T-helper 1 cell treated with Interleukin-12 subunit alpha and Interleukin-12 subunit beta and Interleukin-4 antibody, amounts not matched to agents 30 ng/mL and 1 ng/mL, for 36 hours (primary cell): ENCODE results near the gene TRAK1. TPM values are rescaled to one million over a fixed set of nuclear protein-coding genes. Genes with fewer than 3 reads are reported as not detected.

Experiments used
- intact Hi-C: fragments of 100-400 bp; cut with micrococcal nuclease; formaldehyde crosslinking; loops from one replicate; pipeline ENCODE4 v1.15.1; 2024
- total RNA-seq: library from RNA; stranded (reverse); gene quantifications from 2 replicates; pipeline ENCODE4 v1.2.3, GENCODE V29; 2022

The TRAK1 gene
- total RNA-seq, 1 donor from 2014 or later, result 22.2 TPM

DNA sequence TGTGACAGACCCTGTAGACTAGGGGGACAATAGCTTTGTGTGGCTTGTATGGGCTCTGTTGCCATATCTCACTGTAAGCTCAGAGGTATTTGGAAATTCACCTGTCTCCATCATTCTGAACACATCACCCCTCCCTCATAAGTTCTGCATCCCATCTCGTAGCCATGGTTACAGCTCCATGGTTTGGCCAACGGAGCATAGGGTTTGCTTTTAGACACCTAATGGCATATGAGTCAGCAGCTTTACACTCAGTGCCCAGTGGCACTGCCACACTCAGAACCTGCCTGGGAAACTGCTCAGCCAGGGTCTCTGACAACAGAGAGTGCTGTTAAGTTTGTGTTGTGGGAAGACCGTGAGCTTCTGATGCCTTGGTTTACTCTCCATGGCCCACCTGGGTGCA lies 107.6 kb downstream of the TRAK1 start:
- intact Hi-C loops, result loop anchor here (10.0 kb wide), 1 partner anchor 1004 kb away; the partner anchor contains the start of gene CTNNB1

DNA sequence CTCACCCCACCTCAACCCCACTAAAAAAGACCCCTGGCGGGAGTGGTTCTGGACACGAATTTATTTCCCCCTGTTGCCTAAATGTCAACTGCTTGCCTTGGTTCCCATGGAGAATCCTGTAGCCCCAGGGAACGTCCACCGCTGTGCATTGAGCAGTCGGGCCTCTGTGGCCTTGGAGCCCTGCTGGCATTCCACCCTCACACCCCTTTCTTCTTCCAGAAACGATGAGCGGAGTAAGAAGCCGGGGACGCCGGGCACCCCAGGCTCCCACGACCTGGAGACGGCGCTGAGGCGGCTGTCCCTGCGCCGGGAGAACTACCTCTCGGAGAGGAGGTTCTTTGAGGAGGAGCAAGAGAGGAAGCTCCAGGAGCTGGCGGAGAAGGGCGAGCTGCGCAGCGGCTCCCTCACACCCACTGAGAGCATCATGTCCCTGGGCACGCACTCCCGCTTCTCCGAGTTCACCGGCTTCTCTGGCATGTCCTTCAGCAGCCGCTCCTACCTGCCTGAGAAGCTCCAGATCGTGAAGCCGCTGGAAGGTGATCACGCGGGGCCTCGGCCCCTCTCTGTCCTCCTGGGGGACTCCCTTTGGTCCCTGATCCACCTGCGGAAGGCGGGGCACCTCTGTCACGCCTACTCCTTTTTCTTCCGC lies 111.2 kb downstream of the TRAK1 start:
- intact Hi-C loops, result no loop called here

DNA sequence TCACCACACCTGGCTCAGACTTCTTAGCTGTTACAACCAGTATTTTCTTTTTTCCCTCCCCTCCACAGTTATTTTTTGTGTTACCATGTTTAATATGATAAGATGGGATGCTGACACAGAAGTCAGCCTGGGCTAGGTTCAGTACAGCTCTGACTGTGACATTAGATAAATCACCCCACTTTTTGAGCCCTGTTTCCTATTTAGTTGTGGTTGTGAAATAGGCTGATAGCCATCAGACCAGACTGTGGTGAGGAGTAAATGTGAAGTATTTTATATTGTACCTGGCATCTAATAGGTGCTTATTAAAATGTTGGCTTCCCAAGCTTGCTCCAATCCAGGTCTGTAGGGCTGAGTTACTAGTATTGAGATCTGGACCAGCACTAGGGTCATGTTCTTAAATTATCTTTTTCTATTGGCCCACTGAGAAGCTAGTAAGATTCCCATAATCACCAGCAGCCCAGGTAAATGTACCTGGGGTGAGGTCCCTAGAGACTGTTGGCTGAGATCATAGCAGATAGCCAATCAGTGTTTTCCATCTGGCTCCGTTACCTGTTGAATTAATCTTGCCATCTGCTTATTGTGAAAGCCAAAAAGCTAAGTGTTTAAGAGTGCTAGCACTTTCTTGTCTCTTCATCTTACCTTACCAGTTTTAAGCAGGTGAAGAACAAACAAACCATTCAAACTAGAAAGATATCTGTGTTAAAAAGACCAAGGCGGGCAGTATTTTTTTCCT lies 113.9 kb downstream of the TRAK1 start:
- intact Hi-C loops, result no loop called here

DNA sequence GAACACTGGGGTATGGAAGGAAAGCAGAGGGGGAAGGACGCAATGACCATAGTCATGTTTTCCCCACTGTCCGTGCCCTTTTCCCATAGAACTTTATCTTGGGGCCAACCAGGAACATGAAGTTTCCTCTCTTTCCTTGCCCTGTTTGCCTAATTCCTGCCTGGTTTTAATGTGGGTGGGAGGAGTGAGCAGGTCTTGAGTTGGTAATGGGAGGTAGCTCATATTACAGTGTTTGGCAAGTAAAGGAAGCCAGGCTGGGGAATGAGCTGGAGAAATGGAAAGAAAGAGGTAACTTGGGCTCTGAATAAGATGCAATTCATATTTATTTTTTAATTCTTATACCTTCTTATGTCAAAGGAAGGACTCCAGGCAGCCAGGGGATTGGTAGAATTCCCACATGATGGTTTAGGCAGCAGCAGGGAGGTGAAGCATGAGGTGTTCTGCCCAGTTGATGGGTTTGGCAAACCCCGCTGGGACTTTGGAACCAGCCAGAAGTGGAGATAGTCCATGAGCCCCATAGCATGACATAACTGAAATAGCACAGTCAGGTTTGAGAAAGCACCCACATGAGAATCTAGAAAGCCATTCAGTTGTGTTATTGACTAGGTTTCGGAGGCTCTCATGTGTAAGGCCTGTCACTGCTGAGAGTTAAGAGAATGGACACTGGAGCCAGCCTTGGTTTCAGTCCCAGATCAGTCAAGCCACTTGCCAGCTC lies 114.8 kb downstream of the TRAK1 start:
- intact Hi-C loops, result no loop called here

DNA sequence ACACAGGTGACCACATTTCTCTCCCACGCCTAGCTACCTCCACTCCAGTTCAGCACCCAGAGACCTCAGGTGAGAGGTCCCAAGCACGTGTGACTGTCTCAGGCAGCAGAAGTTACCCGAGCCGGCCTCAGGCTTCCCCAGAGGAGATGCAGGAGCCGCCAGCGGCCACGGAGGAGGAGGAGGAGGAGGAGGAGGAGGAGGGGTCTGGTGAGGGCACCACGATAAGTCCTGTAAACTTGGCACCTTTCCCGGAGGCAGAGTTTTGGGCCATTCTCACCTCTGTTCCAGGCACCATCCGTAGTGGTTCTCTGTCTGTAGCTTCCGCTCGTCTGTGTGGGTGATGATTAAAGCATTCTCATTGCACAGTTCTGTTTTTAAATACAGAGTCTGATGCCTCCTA lies 118.8 kb downstream of the TRAK1 start:
- intact Hi-C loops, result no loop called here

DNA sequence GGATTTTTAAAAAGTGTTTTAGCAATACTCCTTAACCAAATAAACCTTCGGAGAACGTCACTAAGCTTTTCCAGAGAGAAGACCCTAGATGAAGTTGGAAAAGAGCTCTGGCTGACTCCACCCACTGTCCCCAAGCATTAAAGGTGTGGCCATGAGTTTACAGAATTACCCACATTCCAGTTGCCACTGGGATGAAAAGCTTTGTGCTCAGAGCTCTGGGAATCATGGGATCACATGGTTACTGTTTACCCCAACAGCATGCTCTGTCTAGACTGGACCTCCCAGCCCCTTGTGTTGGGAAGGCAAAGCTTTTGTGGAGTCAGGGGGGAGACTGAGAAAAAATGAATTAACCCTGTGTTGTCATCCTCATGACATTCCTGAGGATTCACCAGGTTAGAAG lies 119.6 kb downstream of the TRAK1 start:
- intact Hi-C loops, result no loop called here

DNA sequence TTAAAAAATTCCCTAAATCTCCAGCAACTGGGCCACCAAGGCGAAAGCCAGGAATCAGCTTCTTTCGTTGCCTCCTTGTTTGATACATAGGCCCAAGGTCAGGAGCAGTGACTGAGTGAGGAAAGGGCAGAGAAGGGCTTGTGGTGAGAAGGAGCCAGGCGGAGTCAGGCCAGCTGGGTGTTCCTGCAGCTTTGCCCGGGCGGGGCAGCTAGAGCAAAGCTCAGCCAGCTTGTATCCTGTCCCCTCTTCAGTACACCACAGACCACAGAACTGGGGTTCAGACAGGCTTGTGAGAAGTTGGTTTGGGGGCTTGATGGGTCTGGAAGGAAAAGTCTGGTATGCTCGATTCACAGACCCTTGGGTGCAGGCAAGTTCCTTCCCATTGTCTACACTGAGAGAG lies 122.3 kb downstream of the TRAK1 start:
- intact Hi-C loops, result no loop called here

DNA sequence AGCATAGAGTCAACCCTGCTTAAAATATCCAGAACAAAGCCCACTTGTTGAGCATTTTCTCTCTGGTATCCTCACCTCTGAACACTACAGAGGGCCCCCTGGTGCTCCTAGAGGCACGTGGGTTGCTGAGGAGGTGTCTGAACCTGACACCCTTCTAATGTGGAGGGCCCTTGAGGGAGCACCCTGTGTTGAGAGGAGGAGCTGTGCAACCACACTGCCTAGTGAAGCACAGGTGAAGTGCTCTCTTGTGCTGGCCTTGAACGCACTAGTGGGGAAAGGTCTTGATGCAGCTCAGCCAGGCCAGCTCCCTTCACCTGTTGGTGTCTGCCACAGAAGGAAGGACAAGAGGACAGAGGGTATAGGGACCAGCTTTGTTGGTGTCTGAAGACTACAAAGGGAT lies 122.9 kb downstream of the TRAK1 start:
- intact Hi-C loops, result no loop called here

DNA sequence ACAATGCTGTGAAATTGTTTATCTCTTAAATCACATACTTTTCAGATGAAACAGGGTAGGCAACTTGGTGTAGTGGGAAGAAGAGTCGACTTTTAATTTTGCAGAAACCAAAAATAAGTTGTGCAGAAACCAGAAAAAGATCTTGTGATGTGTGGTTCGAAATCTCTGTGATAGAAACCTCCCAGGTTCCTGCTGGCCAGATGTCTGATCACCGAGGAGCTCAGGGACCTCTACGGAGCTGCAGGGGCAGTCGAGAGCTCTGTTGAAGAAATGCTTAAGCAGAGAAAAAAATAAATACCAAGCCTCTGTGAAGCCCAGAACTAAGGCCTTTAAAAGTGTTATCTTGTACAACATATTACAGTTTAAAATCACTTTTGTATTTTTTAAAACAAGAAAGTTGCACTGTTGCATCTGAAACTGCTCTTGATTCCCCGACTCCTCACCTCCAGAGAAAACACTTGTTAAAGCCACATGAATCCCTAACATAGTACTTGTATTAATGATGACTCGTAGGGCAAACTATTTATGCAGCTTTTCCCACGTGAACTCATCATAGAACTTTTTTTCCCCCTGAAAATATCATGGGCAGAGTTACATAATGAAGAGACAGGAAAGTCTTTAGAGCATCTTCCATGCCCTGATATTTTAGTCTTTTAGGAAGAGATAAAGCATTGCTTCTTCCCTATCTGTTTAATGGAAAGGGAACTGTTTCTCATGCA lies 123.6 kb downstream of the TRAK1 start:
- intact Hi-C loops, result no loop called here

DNA sequence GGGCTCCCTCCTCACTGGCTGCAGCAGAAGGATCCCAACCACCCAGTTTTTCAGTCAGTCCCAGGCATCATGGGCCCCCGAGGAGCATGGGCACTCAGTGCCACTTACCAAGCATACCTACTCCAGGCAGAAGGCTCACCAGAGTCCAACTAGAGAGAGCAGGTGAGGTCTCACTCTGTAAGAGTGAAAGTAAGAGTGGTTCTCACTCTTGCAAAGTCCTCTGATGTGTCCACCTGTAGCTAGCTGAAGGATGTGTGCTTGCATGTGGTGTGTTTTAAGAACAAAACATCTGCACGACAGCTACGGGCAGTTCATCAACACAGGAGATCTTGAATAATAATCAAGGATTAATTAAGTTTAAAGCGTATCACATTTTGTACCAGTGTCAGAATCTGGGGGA lies 125.1 kb downstream of the TRAK1 start:
- intact Hi-C loops, result no loop called here

DNA sequence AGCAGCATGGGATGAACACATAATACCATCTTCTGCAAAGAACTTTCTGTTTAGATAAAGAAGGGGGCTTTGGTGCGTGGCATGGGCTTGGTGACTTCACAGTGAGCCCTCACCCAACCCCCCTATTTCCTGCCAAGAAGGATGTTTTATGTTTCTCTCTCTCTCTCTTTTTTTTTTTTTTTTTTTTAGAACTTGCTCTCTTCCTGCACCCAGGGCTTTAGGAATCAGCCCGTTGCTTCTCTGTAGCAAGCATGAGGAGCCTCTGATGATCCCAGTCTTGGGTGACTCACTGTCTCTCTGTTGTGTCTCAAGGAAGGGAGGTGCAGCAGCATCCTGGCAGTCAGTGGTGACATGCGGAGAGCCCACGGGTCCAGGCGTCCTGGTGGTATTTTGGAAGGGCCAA lies 125.8 kb downstream of the TRAK1 start:
- intact Hi-C loops, result no loop called here

DNA sequence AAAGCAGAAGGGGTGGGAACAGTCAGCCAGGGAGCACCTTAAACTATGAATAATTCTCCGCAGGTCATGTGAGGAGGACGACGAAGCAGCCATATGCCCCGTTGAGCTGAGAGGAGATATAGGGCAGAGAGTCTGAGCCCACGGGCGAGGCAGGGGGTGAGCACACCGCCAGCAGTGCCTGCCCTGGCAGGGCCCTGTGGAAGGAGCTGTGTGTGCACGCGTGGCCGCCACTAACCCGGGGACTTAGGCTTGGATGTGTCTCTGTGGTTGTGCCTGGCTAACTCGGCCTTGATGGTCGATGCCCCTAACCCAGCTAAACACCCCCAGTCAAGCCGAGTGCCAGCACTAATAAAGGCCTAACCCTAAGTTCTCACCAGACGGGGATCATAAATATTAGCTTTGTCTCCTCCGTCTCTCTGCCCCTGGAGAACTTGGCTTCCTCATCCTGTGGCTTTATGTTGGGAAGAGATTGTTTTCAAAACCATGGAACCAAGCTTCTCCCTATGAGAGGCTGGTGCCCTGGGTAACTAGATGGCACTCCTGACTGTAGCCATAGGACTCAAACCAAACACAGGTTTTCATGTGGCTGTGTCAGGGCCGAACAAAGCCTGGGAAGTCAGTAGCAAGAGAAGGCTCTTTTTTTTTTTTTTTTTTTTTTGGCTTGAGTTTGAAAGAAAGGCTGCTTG lies 129.4 kb downstream of the TRAK1 start:
- intact Hi-C loops, result no loop called here

DNA sequence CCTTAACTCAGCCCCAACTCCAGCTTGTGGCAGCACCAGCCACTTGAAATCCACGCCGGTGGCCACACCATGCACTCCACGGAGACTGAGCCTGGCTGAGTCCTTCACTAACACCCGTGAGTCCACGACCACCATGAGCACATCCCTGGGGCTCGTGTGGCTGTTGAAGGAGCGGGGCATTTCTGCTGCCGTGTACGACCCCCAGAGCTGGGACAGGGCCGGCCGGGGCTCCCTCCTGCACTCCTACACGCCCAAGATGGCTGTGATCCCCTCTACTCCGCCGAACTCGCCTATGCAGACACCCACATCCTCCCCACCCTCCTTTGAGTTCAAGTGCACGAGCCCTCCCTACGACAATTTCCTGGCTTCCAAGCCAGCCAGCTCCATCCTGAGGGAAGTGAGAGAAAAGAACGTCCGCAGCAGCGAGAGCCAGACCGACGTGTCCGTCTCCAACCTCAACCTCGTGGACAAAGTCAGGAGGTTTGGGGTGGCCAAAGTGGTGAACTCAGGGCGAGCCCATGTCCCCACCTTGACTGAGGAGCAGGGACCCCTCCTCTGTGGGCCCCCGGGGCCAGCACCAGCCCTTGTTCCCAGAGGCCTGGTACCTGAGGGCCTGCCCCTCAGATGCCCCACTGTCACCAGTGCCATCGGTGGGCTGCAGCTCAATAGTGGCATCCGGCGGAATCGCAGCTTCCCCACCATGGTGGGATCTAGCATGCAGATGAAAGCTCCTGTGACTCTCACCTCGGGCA lies 132.0 kb downstream of the TRAK1 start:
- intact Hi-C loops, result no loop called here

DNA sequence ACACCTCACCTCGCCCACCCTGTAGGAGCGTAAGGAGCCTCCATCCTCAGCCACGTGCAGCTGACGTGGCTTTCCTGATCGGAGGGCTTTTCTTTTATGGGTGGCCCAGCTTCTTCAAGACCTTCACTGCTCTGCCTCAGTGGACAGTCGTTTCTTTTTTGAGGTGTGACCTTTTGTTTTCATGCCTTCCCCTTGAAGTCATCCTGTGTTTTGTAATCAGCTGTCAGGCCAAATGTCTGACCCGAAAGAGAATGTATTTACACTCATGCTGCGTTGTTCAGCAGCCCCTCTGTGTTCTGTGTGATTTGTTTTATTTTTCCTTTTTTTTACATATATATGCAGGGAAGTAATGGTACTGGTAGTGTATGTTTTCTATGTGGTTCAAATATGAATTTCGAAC lies 133.0 kb downstream of the TRAK1 start:
- intact Hi-C loops, result no loop called here

DNA sequence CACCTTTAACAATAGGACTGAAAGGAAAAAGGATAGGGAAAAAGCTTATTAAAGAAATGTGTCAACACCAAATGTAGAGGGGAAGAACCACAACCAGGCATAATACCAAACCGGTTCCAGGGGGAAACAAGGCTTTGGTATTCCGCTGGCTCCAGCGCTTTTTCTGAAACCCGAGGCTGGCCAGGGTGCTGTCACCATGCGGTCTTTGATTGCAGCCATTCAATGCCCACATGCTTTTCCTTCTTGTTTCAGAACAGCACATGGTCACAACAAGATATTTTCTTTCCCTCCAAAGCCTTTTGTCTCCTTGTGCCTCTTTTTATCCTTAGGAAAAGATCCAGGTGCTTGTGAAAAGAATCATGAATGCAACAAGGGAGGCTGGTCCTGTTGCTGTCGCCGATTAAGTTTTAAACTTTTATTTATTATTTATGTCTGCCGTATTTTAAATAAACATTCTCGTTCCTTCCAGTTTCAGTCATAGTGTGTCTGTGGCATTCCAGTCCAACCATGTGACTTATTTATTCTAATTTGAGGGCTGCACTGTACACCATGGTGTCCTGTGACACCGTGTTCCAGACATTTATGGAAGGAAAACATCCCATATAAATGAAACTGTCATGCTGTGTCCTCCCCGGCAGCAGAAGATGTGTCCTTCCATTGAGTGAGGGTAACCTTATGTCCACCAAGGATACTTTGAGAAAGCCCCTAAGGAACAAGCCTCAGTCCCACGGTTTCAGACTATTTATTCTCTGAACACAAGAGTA lies 133.7 kb downstream of the TRAK1 start:
- intact Hi-C loops, result no loop called here

DNA sequence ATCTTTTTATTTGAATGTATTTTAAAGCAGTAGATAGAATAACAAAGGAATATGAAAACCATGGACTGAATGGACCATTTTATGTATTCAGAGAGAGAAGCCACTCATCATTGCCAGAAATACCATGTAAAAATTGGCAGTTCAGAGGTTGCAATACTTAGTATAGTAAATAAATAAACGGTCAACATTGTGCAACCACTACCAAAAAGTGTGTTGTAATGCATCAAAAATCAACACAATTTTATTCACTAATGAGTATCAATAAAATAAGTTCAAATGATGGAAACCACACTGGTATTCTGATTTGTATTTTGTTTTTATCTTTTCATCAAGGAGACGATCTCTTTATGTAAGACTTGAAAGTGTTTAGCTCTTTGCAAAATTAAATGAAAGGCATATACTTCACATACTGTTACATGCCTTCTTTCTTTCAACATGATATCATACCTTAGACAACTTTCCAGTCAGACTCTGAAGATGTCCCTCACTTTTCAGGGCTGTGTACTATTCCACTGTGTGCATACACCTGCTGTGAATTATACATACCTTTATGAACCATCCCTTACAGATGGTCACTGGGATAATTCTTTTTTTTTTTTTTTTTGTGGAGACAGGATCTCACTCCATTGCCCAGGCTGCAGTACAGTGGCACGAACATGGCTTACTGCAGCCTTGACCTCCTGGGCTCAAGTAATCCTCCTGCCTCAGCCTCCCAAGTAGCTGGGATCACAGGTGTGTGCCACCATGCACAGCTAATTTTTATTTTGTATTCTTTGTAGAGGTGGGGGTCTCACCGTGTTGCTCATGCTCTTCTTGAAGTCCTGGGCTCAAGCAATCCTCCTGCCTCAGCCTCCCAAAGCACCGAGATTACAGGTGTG lies 134.6 kb downstream of the TRAK1 start:
- intact Hi-C loops, result no loop called here

DNA sequence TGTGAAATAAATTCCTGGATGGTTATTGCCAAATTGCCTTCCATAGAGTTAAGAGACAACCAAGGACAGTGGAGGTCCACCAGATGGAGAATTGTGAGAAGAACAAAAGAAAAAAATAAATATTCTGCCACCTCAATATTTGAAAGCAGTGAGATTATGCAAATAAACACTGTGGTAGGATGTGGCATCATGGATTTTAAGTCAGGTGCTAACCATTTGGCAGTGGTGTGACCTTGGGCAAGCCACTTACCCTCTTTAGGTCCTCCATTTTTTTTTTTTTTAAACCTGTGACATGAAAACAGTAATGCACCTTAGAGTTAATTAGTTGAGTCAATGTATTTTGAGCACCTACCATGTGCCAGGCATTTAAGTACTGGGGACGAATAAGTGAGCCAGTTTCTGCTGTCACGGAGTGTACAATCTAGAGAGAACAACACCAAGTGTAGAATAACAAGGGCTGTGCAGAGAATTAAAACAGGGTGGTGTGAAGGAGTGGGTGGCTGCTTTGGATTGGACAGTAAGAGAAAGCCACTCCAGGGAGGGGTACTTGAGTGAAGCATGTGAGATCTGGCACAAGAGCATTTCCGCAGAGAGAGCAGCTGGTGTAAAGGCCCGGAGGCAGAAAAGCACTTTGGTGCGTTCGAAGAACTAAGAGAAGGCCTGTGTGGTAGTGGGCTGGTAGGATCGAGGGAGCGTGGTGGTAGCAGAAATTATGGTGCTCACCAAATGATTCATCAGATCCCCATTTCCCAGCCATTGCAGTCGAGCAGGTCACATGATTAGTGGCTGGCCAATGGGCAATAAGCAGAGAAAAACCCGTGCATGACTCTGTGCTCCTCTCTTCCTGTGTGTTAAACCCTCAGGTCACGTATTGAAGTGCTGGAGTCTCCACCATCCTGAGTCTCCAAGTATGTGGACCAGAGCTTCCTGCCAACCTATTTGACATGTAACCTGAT lies 135.6 kb downstream of the TRAK1 start:
- intact Hi-C loops, result no loop called here

DNA sequence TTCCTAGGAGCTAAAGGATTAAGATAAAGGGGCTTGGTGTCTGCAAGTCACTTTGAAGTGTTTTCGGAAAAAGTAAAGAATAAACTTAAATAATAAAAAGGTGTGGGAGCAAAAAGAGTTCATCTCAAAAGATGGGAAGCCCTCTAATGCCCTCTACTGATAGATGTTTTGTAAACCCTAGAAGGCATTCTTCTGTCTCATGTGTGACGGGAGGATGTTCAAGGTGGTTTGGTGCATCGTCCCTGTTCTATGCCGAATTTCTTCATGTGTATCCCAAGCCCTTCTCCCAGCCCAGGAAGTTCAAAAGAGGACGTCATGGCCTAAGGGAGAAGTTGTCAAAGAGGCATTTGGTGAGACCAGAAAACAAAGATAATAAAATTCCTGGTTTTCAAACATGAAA lies 137.6 kb downstream of the TRAK1 start:
- intact Hi-C loops, result loop anchor here (1.0 kb wide), 1 partner anchor 110 kb away; no protein-coding TSS in a partner anchor
